K562 (cell line): ENCODE data around the gene TXNDC15. TPM values are rescaled to one million over a fixed set of nuclear protein-coding genes. Genes with fewer than 3 reads are reported as not detected.
A peak's percentile ranks its signal among the peaks of the same experiment; 100 is the strongest.

Source experiments
- ATAC-seq: fragments of 200-7000 bp; cut with Tn5 transposase; 3 replicates; pipeline ENCODE4 v1.9.1; 2020; ENCODE audit warnings: moderate library complexity
- BruUV-seq: library from RNA; stranded (reverse); fragments of 400-500 nt; replicated peaks from 2 replicates; lab custom pipeline; 2021; lab: Mats Ljungman, UMichigan
- CTCF ChIA-PET: fragments of 300-600 bp; formaldehyde crosslinking; extraction: SDS; loops from one replicate; lab custom pipeline; 2021; ENCODE audit warnings: low intra/inter-chr PET ratio; lab: Yijun Ruan, JAX
- POLR2A ChIA-PET: fragments of 300-600, 350-650 bp; sonication (Branson Sonifier 250); formaldehyde crosslinking; extraction: SDS; loops from one replicate; lab custom pipeline; 2021; ENCODE audit warnings: antibody characterized with exemption, inconsistent platforms; lab: Yijun Ruan, JAX
- DNase-seq, 4 experiments: peaks; one replicate each; pipeline versions ENCODE4 v3.0.0 to v3.0.0-alpha.2; 2011 to 2018; ENCODE audit warnings: low spot score in 3 of 4, mixed read lengths in 3 of 4; ENCODE audit errors: extremely low read depth in 1 of 4
- FAIRE-seq: peaks from 2 replicates; lab custom pipeline; 2011; peaks lifted over from hg19 to GRCh38; lab: Jason Lieb, UNC
- H2AFZ ChIP-seq: 2 replicates; pipeline ENCODE4 v1.6.0; 2011; ENCODE audit warnings: low read depth, low read length, control low read depth, inconsistent platforms
- H3K27ac ChIP-seq: fragments of 200-600 bp; 3 replicates; pipeline ENCODE4 v1.8.0; 2011; ENCODE audit warnings: low read depth, mild to moderate bottlenecking, control low read depth, inconsistent platforms, low read length, moderate library complexity, mixed read lengths; ENCODE audit errors: extremely low read depth
- H3K27me3 ChIP-seq, 2 experiments: fragments of 300-600 bp in 1 of 2; 2 replicates in 1 of 2; 3 replicates in 1 of 2; pipeline versions ENCODE4 v1.6.0 to v1.8.0; 2011; ENCODE audit warnings: inconsistent platforms in 2 of 2, low read length in 2 of 2, mild to moderate bottlenecking in 1 of 2, mixed read lengths in 1 of 2, moderate library complexity in 1 of 2; ENCODE audit not compliant: control insufficient read depth in 2 of 2, insufficient read depth in 2 of 2
- H3K36me3 ChIP-seq: fragments of 300-600 bp; 3 replicates; pipeline ENCODE4 v1.8.0; 2011; ENCODE audit warnings: mild to moderate bottlenecking, low read length, inconsistent platforms; ENCODE audit not compliant: control insufficient read depth, insufficient read depth
- H3K4me1 ChIP-seq, 2 experiments: fragments of 200-600 bp in 1 of 2; replicated peaks in 1 of 2; 2 replicates in 1 of 2; 3 replicates in 1 of 2; pipeline versions ENCODE4 v1.5.1 to v1.8.0; 2011; ENCODE audit warnings: inconsistent platforms in 2 of 2, low read length in 2 of 2, mild to moderate bottlenecking in 1 of 2, mixed read lengths in 1 of 2, moderate library complexity in 1 of 2; ENCODE audit not compliant: control insufficient read depth in 2 of 2, insufficient read depth in 2 of 2
- H3K4me2 ChIP-seq: 2 replicates; pipeline ENCODE4 v1.6.1; 2011; ENCODE audit warnings: low read length, control low read depth, inconsistent platforms, mixed read lengths; ENCODE audit not compliant: insufficient read depth
- H3K4me3 ChIP-seq: fragments of 200-600 bp; sonication (generic), shearing (Covaris generic); 2 replicates; pipeline ENCODE4 v1.5.1; 2016; ENCODE audit warnings: control low read depth, inconsistent platforms
- H3K79me2 ChIP-seq: fragments of 200-600 bp; 3 replicates; pipeline ENCODE4 v1.8.0; 2011; ENCODE audit warnings: low read length, inconsistent platforms; ENCODE audit not compliant: control insufficient read depth, insufficient read depth
- H3K9ac ChIP-seq, 2 experiments: 2 replicates each; pipeline versions ENCODE4 v1.6.0 to v1.6.1; 2011; ENCODE audit warnings: low read depth in 2 of 2, low read length in 2 of 2, control low read depth in 1 of 2, inconsistent platforms in 1 of 2, mild to moderate bottlenecking in 1 of 2, mixed read lengths in 1 of 2; ENCODE audit not compliant: insufficient read depth in 1 of 2
- H3K9me1 ChIP-seq: one replicate; pipeline ENCODE4 v1.6.0; 2011; ENCODE audit warnings: inconsistent platforms, mild to moderate bottlenecking, low read length, moderate library complexity; ENCODE audit not compliant: control insufficient read depth, insufficient read depth
- H3K9me3 ChIP-seq: replicated peaks from 2 replicates; pipeline ENCODE4 v1.5.1; 2011; ENCODE audit warnings: low read depth, low read length, inconsistent platforms; ENCODE audit not compliant: control insufficient read depth, insufficient read depth
- H4K20me1 ChIP-seq: replicated peaks from 2 replicates; pipeline ENCODE4 v1.6.1; 2011; ENCODE audit warnings: low read length, inconsistent platforms, mixed read lengths; ENCODE audit not compliant: control insufficient read depth, insufficient read depth
- CHD1 ChIP-seq: fragments of 200-600 bp; sonication (generic); IDR thresholded peaks from one replicate; pipeline ENCODE4 v1.6.1; 2012; ENCODE audit warnings: mild to moderate bottlenecking, moderate library complexity, low read length, inconsistent platforms
- DPF2 ChIP-seq: fragments of 450-650 bp; IDR thresholded peaks from 2 replicates; pipeline ENCODE4 v1.6.1; 2016
- ERF ChIP-seq: fragments of 450-650 bp; formaldehyde crosslinking; IDR thresholded peaks from 2 replicates; pipeline ENCODE4 v1.4.0; 2020; ENCODE audit warnings: mild to moderate bottlenecking, mixed read lengths
- FOXM1 ChIP-seq, 2 experiments: fragments of 450-650 bp in 1 of 2; sonication (generic) in 1 of 2; formaldehyde crosslinking in 1 of 2; IDR thresholded peaks; 2 replicates each; pipeline versions ENCODE4 v1.6.1 to v1.9.0; 2017 to 2022; ENCODE audit warnings: low read depth in 2 of 2, mild to moderate bottlenecking in 2 of 2, missing genetic modification reagents in 1 of 2, moderate library complexity in 1 of 2
- HCFC1 ChIP-seq: IDR thresholded peaks from 2 replicates; pipeline ENCODE4 v1.6.1; 2012; ENCODE audit warnings: low read depth, low read length, improper control_type of control experiment
- HDGF ChIP-seq: fragments of 450-650 bp; IDR thresholded peaks from 2 replicates; pipeline ENCODE4 v1.6.1; 2016
- HMG20B ChIP-seq: fragments of 250-450 bp; sonication (Bioruptor Pico); IDR thresholded peaks from 2 replicates; pipeline ENCODE4 v1.5.0; 2021; ENCODE audit warnings: mild to moderate bottlenecking
- IRF2 ChIP-seq: sonication (generic); formaldehyde crosslinking; IDR thresholded peaks from 2 replicates; pipeline ENCODE4 v1.8.1; 2022; ENCODE audit warnings: mild to moderate bottlenecking, missing genetic modification reagents
- MXI1 ChIP-seq: IDR thresholded peaks from 2 replicates; pipeline ENCODE4 v1.6.1; 2011; ENCODE audit warnings: low read depth, mild to moderate bottlenecking, improper control_type of control experiment, low read length
- NCOR1 ChIP-seq: fragments of 450-650 bp; IDR thresholded peaks from 2 replicates; pipeline ENCODE4 v1.6.1; 2016; ENCODE audit warnings: mild to moderate bottlenecking, moderate library complexity
- POU5F1 ChIP-seq: fragments of 150-350 bp; IDR thresholded peaks from 2 replicates; pipeline ENCODE4 v1.6.1; 2014; ENCODE audit warnings: borderline replicate concordance, low read length, low read depth, mild to moderate bottlenecking; ENCODE audit not compliant: partially characterized antibody
- RFX7 ChIP-seq: fragments of 250-450 bp; sonication (Bioruptor Pico); IDR thresholded peaks from 2 replicates; pipeline ENCODE4 v1.5.1; 2021; ENCODE audit warnings: mild to moderate bottlenecking
- RNF2 ChIP-seq: sonication (generic); IDR thresholded peaks from 2 replicates; pipeline ENCODE4 v1.6.1; 2016
- TGIF2 ChIP-seq: sonication (generic); formaldehyde crosslinking; IDR thresholded peaks from 2 replicates; pipeline ENCODE4 v1.8.1; 2022; ENCODE audit warnings: mild to moderate bottlenecking, missing genetic modification reagents, moderate library complexity
- ZNF134 ChIP-seq: fragments of 250-450 bp; sonication (Bioruptor Pico); conservative IDR thresholded peaks from 2 replicates; pipeline ENCODE4 v1.4.0; 2020
- WGBS: fragments of 100-300 bp; shearing (Covaris generic); methylation state at CpG from one replicate; pipeline ENCODE4 v1.1.6; 2016; ENCODE audit warnings: low coverage, mixed read lengths; ENCODE audit not compliant: insufficient coverage; ENCODE audit errors: missing lambda C conversion rate; 5-methylcytosine and 5-hydroxymethylcytosine counted together
- in situ Hi-C: fragments of 300-500 bp; cut with MboI; formaldehyde crosslinking; loops from 4 replicates; pipeline ENCODE4 v1.15.0; 2018; ENCODE audit warnings: inconsistent platforms, mixed read lengths
- intact Hi-C: fragments of 100-400 bp; cut with micrococcal nuclease; formaldehyde crosslinking; loops from 2 replicates; pipeline ENCODE4 v1.14.2; 2022
- polyA plus RNA-seq, 8 experiments: library from polyadenylated mRNA; depleted of rRNA in 4 of 8; stranded (reverse) in 5 of 8; unstranded in 3 of 8; fragments of >200 nt; fragmentation: Nextera tagmentation in 2 of 8; fragmentation: Illumina TruSeq in 1 of 8; extraction: Ambion mirVana in 2 of 8; extraction: Trizol in 1 of 8; gene quantifications; 2 replicates each; pipeline versions ENCODE4 v1.2.1 to v1.2.3, GENCODE V29; 2011 to 2014; ENCODE audit warnings: inconsistent platforms in 1 of 8, missing spikeins in 1 of 8
- total RNA-seq, 7 experiments: library from RNA; depleted of rRNA in 6 of 7; stranded (reverse); fragments of >200 nt in 6 of 7; fragmentation: Illumina TruSeq in 2 of 7; extraction: Trizol in 2 of 7; gene quantifications; 2 replicates each; pipeline versions ENCODE4 v1.2.1 to v1.2.3, GENCODE V29; 2011 to 2021; ENCODE audit warnings: low replicate concordance in 1 of 7
- TF ChIP-seq, protein P1 (sequence below), 3 experiments: fragments of 200-800 bp in 1 of 3; fragments of 250-450 bp in 1 of 3; fragments of 450-650 bp in 1 of 3; sonication (Bioruptor Pico) in 1 of 3; sonication (Bioruptor generic) in 1 of 3; formaldehyde crosslinking in 1 of 3; IDR thresholded peaks; 2 replicates each; pipeline versions ENCODE4 v1.6.1 to v1.8.0; 2016 to 2022; ENCODE audit warnings: mild to moderate bottlenecking in 2 of 3, missing genetic modification characterization in 2 of 3, missing compliant biosample characterization in 1 of 3, moderate library complexity in 1 of 3
- TF ChIP-seq, protein P2 (sequence below): fragments of 250-450 bp; sonication (Bioruptor Pico); IDR thresholded peaks from 2 replicates; pipeline ENCODE4 v1.9.0; 2021; ENCODE audit warnings: mild to moderate bottlenecking, inconsistent platforms

TXNDC15 gene
- total and polyA plus RNA-seq, 9 of the 15 experiments (the other 6 are each of a cell fraction or from before 2014, with no cell fraction given) = 3.0 to 15.4 (median 12.3) TPM

DNA sequence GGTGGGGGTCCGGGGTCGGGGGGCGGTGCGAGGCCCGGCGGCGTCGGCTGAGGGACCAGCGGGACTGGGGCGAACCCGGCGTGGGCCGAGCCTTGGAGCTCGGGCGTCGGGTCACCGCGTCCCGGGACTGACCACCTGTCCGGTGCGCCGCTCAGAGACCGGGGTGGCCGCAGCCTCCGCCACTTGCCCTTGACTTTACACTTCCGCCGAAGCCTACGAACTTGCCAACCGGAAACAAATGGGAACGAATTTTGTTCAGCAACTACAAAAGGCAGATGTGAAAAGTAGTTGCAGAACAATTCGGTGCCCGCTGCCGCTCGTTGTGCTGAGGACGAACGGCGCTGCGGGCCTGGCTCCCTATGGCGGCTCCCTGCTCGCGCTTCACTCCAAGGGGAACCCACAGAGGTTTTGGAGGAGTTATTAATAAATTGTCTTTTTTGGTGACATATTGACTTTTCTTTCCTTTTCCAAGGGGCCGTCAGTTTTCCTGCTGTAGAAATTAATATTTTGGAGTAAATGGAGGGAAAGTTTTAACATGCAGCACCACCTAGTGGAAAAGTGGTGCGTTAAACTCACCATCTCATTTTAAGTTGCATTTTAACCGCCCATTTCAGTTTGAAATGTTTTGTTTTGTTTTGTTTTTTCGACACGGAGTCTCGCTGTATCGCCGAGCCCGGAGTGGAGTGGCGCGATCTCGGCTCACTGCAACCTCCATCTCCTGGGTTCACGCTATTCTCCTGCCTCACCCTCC is 31.2 kb downstream of the TXNDC15 start:
- Histone ChIP-seq H3K27me3 (no peaks in the 10 kb centered on the region), H3K4me3 (peak overlapping the region; percentile 87), H3K9ac (peak overlapping the region; percentile 91), H4K20me1 (no peaks in the 10 kb centered on the region), H3K36me3 (peaks cover 23% of the 10 kb centered on the region; the same call in 2 of the 3 replicates), H3K4me2 (peak overlapping the region; percentile 82), H2AFZ (peak overlapping the region; percentile 93), H3K4me1 (peaks cover 2 to 25% of the 10 kb centered on the region in 2 experiments; a peak in 4 of 5 replicates), H3K27ac (peak overlapping the region; percentile 92), H3K9me1 (no peaks in the 10 kb centered on the region), H3K9me3 (no peaks in the 10 kb centered on the region), H3K79me2 (peaks cover 19% of the 10 kb centered on the region)
- intact Hi-C loops (loop anchor here (2.0 to 10.0 kb wide), 4 partner anchors 59 to 311 kb away; partner anchors contain the start of gene CAMLG), in situ Hi-C loops (no loop called here)
- CTCF ChIA-PET = interaction anchor here (0.6 to 1.3 kb wide), 4 partner anchors 60 to 514 kb away, joined by 3 read pairs; partner anchors contain the start of gene C5orf24
- DNase-seq = peak in 2 of 4 experiments; percentile 50 to 77
- under 1% methylated on average over 33 of the region's 54 CpGs for WGBS
- POLR2A ChIA-PET = interaction anchor here (0.6 to 2.4 kb wide), 18 partner anchors 10 to 322 kb away, joined by 3 to 11 read pairs (median 4); partner anchors contain the start of genes DDX46 and TXNDC15
- TSS peak; percentile 65 for BruUV-seq
- FAIRE-seq = peak; percentile 79
- peak; percentile 72 for ATAC-seq
- TF ChIP-seq HCFC1 (no peak), POU5F1 (no peak), FOXM1 (IDR thresholded peaks at IDR 0.05; ENCODE audit: low read depth) (peak; percentile 96), FOXM1 (CRISPR knock-in tag; IDR thresholded peaks at IDR 0.05; ENCODE audit: low read depth) (no peak), RNF2 (no peak), TGIF2 (CRISPR knock-in tag) (peak; percentile 74; the same call in 1 of the 2 replicates), RFX7 (CRISPR knock-in tag) (no peak), IRF2 (CRISPR knock-in tag) (no peak), HDGF (no peak), MXI1 (no peak), HMG20B (CRISPR knock-in tag) (no peak), CHD1 (peak; percentile 59), NCOR1 (no peak), ZNF134 (CRISPR knock-in tag) (no peak), DPF2 (peak; percentile 26; the same call in 1 of the 2 replicates), ERF (CRISPR knock-in tag) (no peak)
- TF ChIP-seq, protein P1, sequence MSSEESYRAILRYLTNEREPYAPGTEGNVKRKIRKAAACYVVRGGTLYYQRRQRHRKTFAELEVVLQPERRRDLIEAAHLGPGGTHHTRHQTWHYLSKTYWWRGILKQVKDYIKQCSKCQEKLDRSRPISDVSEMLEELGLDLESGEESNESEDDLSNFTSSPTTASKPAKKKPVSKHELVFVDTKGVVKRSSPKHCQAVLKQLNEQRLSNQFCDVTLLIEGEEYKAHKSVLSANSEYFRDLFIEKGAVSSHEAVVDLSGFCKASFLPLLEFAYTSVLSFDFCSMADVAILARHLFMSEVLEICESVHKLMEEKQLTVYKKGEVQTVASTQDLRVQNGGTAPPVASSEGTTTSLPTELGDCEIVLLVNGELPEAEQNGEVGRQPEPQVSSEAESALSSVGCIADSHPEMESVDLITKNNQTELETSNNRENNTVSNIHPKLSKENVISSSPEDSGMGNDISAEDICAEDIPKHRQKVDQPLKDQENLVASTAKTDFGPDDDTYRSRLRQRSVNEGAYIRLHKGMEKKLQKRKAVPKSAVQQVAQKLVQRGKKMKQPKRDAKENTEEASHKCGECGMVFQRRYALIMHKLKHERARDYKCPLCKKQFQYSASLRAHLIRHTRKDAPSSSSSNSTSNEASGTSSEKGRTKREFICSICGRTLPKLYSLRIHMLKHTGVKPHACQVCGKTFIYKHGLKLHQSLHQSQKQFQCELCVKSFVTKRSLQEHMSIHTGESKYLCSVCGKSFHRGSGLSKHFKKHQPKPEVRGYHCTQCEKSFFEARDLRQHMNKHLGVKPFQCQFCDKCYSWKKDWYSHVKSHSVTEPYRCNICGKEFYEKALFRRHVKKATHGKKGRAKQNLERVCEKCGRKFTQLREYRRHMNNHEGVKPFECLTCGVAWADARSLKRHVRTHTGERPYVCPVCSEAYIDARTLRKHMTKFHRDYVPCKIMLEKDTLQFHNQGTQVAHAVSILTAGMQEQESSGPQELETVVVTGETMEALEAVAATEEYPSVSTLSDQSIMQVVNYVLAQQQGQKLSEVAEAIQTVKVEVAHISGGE (CRISPR knock-in tag; IDR thresholded peaks at IDR 0.05) = no peak; a peak in 1 of 6 replicates
- TF ChIP-seq, protein P2, sequence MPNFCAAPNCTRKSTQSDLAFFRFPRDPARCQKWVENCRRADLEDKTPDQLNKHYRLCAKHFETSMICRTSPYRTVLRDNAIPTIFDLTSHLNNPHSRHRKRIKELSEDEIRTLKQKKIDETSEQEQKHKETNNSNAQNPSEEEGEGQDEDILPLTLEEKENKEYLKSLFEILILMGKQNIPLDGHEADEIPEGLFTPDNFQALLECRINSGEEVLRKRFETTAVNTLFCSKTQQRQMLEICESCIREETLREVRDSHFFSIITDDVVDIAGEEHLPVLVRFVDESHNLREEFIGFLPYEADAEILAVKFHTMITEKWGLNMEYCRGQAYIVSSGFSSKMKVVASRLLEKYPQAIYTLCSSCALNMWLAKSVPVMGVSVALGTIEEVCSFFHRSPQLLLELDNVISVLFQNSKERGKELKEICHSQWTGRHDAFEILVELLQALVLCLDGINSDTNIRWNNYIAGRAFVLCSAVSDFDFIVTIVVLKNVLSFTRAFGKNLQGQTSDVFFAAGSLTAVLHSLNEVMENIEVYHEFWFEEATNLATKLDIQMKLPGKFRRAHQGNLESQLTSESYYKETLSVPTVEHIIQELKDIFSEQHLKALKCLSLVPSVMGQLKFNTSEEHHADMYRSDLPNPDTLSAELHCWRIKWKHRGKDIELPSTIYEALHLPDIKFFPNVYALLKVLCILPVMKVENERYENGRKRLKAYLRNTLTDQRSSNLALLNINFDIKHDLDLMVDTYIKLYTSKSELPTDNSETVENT (CRISPR knock-in tag) = peak; percentile 18; the same call in 1 of the 2 replicates
